RKO (cell line): ENCODE results near the gene HIVEP2.

Experiments used
- DNase-seq: peaks from one replicate; pipeline ENCODE4 v3.0.0-alpha.2; 2016; ENCODE audit warnings: low spot score

The HIVEP2 gene

GRCh38 chr6:142816031-142816430 lies 128.9 kb downstream of the HIVEP2 start:
- DNase-seq: no peak

GRCh38 chr6:142811923-142812322 lies 133.1 kb downstream of the HIVEP2 start:
- no peak for DNase-seq

GRCh38 chr6:142810952-142811514 lies 133.9 kb downstream of the HIVEP2 start:
- no peak for DNase-seq

- no peak for DNase-seq
Measured at GRCh38 chr6:142809947-142810346, 135.0 kb downstream of the HIVEP2 start.

GRCh38 chr6:142808405-142809061 lies 136.4 kb downstream of the HIVEP2 start:
- DNase-seq: no peak

- DNase-seq: no peak
Measured at GRCh38 chr6:142805042-142805441, 139.9 kb downstream of the HIVEP2 start.

GRCh38 chr6:142804490-142804889 lies 140.5 kb downstream of the HIVEP2 start:
- no peak for DNase-seq

- no peak for DNase-seq
Measured at GRCh38 chr6:142803495-142804058, 141.4 kb downstream of the HIVEP2 start.

- DNase-seq: no peak
Measured at GRCh38 chr6:142803032-142803431, 141.9 kb downstream of the HIVEP2 start.

GRCh38 chr6:142802124-142802523 lies 142.9 kb downstream of the HIVEP2 start:
- DNase-seq: peak; percentile 96

- DNase-seq: no peak
Measured at GRCh38 chr6:142800240-142800639, 144.7 kb downstream of the HIVEP2 start.

GRCh38 chr6:142799639-142800038 lies 145.3 kb downstream of the HIVEP2 start:
- no peak for DNase-seq

- DNase-seq: no peak
Measured at GRCh38 chr6:142797159-142797558, 147.8 kb downstream of the HIVEP2 start.

- DNase-seq: no peak
Measured at GRCh38 chr6:142796571-142796970, 148.4 kb downstream of the HIVEP2 start.

- no peak for DNase-seq
Measured at GRCh38 chr6:142796024-142796423, 149.0 kb downstream of the HIVEP2 start.

GRCh38 chr6:142794424-142794823 lies 150.6 kb downstream of the HIVEP2 start:
- no peak for DNase-seq

- no peak for DNase-seq
Measured at GRCh38 chr6:142790257-142790656, 154.7 kb downstream of the HIVEP2 start.

GRCh38 chr6:142787422-142787821 lies 157.6 kb downstream of the HIVEP2 start:
- DNase-seq: no peak

GRCh38 chr6:142786476-142786875 lies 158.5 kb downstream of the HIVEP2 start:
- no peak for DNase-seq

GRCh38 chr6:142784344-142784743 lies 160.6 kb downstream of the HIVEP2 start:
- no peak for DNase-seq

GRCh38 chr6:142783499-142783898 lies 161.5 kb downstream of the HIVEP2 start:
- no peak for DNase-seq

- DNase-seq: no peak
Measured at GRCh38 chr6:142781129-142781528, 163.8 kb downstream of the HIVEP2 start.

- DNase-seq: no peak
Measured at GRCh38 chr6:142773859-142774648, 170.9 kb downstream of the HIVEP2 start.
